HG03439 (cell line): ENCODE results near the gene SGSM1.

Experiments
- ATAC-seq: cut with Tn5 transposase; IDR thresholded peaks from one replicate; pipeline ENCODE4 v1.9.1; 2021; ENCODE audit warnings: mild to moderate bottlenecking, moderate library complexity; ENCODE audit not compliant: unreplicated experiment

The SGSM1 gene

DNA sequence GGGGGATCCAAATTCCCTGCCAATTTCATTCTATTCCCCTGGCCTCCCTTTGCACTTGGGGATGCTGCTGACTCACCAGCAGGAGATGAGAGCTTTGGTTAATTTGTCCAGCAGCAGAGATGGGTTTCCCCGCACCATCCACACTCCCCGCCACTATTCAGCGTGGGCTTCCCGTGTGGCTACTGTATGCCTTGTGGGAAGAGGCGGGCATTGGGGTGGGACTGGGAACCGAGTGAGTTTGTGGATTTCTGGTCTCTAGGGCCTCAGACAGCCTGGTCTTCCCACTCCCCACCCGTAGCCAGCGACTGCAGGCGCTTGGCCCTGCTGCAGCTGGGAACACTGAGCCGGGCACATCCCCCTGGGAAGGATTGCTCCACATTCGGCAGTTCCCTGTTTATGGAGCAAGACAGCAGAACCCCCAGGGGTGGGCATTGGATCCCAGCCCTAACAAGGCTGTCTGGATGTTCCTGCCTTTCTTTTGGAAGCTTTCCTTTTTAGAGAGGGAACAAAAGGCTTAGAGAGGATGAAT, 169.9 kb downstream of the SGSM1 start:
- no peak for ATAC-seq

DNA sequence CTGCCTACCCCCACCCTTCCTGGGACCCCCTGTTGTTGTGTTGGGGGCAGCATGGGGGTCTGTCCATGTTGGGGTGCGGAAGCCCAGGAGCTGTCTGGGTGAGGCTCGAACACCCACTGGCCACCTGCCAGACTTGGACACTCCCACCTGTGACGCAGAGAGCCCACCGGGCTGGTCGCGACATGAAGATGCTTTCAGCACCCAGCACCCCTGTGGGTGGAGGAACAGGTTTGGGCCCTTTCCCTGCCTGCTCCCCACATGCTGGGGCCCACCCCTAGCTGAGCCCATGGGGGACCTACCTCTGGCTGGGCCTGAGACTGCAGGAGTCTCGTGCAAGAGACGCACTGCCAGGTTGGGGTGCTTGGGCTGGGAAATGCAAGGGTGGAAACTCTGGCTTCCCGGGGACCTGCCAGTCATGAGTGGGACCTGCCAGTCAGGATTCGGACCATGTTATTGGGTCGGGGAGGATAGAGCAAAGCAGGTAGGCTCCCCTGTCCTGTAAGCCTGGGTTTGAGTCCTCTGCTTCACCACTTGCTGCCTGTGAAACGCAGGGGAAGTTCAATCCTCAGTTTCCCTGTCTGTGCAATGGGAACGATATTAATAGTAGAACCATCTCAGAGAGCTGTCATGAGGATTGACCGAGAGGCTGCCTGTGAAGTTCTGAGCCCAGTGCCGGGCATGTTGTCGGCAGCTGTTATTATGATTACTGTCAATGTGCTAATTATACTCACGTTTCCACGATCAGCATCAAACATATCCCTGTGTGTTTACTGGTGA, 170.6 kb downstream of the SGSM1 start:
- ATAC-seq = no peak
